RWPE1 (cell line): ENCODE measurements around the gene PTER.
A peak's percentile ranks its signal among the peaks of the same experiment; 100 is the strongest.

ENCODE experiments used
- CTCF ChIA-PET: fragments of 350-600 bp; sonication (Branson Sonifier 250); formaldehyde crosslinking; extraction: SDS; loops from one replicate; lab custom pipeline; 2021; lab: Yijun Ruan, JAX
- POLR2A ChIA-PET: fragments of 400-600 bp; formaldehyde crosslinking; extraction: SDS; loops from one replicate; lab custom pipeline; 2020; ENCODE audit warnings: antibody characterized with exemption; ENCODE audit not compliant: low non-redundant PET; lab: Yijun Ruan, JAX
- DNase-seq: peaks from one replicate; pipeline ENCODE4 v3.0.0; 2012; ENCODE audit warnings: low spot score
- H3K27ac ChIP-seq: fragments of 450-650 bp; 2 replicates; pipeline ENCODE4 v1.5.1; 2017
- TF ChIP-seq, protein P1 (sequence below): fragments of 450-650 bp; conservative IDR thresholded peaks from 2 replicates; pipeline ENCODE4 v1.5.1; 2017; ENCODE audit warnings: low read depth, mild to moderate bottlenecking

The PTER gene

DNA sequence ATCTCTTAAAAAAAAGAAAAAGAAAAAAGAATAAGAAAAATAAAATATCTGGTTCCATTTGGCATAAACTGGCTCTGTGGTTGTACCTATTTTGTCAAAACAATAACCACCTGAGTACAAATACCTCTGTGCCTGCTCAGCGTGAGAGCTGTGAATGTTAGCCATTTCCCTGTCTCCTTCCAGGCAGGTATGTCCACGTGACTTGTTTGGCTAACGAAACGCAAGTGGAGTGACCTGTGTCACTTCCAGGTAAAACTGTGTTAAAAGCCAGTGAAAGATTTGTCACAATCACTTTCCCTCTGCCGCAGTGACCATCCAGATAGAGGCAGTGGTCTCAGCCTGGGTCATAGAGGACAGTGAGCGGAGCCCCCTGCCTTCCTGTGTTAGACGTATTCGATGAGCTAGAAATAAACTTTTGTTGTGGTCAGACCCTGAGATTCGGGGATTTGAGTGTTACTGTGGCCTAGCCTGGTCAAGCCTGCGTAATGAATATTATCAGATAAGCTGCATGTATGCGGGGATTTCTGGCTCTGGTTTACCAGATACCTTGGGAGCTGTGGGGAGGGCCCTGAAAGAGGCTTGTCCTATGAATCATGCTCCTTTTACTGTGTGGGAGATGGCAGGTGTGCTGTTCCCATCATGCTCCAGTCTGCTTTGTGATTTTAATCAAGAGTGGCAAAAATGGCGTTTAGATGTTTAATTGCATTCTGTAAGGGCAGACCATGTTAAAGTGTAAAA lies 3.8 kb downstream of the PTER start:
- no peak overlapping the region for H3K27ac ChIP-seq
- POLR2A ChIA-PET, result no interaction called here
- TF ChIP-seq, protein P1, sequence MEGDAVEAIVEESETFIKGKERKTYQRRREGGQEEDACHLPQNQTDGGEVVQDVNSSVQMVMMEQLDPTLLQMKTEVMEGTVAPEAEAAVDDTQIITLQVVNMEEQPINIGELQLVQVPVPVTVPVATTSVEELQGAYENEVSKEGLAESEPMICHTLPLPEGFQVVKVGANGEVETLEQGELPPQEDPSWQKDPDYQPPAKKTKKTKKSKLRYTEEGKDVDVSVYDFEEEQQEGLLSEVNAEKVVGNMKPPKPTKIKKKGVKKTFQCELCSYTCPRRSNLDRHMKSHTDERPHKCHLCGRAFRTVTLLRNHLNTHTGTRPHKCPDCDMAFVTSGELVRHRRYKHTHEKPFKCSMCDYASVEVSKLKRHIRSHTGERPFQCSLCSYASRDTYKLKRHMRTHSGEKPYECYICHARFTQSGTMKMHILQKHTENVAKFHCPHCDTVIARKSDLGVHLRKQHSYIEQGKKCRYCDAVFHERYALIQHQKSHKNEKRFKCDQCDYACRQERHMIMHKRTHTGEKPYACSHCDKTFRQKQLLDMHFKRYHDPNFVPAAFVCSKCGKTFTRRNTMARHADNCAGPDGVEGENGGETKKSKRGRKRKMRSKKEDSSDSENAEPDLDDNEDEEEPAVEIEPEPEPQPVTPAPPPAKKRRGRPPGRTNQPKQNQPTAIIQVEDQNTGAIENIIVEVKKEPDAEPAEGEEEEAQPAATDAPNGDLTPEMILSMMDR, result no peak
- peak; percentile 58 for DNase-seq
- CTCF ChIA-PET, result interaction anchor here (0.7 kb wide), 1 partner anchor 39 kb away, joined by 3 read pairs; no protein-coding TSS in a partner anchor

DNA sequence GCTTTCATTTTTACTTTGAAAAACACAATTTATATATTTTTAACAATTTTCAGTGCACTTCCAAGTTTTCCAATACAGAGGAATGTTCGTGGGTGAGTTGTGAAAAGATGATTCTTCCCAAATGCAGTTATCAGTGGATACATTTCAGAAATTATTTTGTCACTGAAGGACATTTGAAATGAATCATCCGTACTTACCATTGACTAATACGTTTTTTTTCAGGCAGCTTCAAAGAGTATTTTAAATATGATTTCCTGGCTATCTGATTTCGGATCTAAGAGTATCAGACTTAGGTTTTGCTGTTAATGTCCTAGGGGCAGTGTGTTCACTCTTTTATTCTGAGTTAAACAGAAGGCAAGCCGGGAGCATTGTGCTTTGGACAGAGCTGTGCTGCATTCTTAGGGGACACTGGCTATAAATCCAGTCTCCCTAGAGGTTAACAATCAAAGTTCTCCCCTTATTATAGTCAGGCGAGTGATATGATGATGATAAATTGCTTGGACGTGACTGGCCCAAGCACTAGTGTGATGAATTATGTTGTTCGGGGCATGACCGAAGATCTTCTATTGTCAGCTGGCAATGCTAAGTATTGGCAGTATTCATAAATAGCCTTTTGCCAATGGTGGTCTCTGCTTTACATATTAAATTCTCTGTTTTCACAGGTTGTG lies 4.5 kb downstream of the PTER start:
- no peak for DNase-seq
- TF ChIP-seq, protein P1, result no peak
- H3K27ac ChIP-seq, result no peak overlapping the region
- ChIA-PET CTCF (no interaction called here), POLR2A (no interaction called here)

DNA sequence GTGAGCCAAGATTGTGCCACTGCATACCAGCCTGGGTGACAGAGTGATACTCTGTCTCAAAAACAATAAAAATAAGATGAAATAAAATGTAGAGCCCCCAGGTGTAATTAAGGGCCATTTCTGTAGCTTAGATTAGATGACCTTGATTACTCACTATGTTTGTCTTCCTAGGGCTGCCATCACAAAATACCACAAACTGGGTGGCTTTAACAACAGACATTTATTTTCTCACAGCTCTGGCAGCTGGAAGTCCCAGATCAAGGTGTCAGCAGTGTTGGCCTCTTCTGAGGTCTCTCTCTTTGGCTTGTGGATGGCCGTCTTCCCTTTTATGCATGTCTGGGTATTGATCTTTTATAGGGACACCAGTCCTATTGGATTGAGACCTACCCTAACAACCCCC lies 6.1 kb downstream of the PTER start:
- TF ChIP-seq, protein P1, result no peak
- no peak for DNase-seq
- ChIA-PET POLR2A (no interaction called here), CTCF (no interaction called here)
- no peak overlapping the region for H3K27ac ChIP-seq

DNA sequence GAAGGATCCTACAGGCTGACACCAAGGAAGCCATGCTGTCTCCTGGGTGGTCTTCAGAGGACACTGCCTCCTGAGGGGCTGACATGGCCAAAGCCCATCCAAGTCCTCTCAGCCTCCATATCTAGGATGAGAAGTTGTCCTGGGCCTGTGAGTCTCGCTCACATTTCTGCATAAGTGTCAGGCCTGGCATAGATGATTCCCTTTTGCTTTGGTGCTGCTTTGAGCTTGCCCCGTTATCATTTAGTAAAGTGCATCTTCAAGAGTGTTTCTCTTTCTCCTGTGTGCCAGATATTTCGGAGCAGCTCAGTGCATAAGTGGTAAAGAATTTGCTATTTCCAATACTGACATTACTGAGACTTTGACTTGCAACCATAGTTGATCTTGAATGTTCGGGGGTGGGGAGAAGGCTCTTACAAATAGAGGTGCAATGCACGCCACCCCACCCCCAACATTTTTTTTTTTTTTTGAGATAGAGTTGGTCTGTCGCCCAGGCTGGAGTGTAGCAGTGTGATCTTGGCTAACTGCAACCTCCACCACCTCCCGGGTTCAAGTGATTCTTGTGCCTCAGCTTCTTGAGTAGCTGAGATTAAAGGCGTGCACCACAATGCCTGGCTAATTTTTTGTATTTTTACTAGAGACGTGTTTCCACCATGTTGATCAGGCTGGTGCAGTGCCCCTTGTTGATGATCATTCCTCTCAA lies 9.1 kb downstream of the PTER start:
- no peak overlapping the region for H3K27ac ChIP-seq
- DNase-seq, result no peak
- TF ChIP-seq, protein P1, result no peak
- ChIA-PET CTCF (no interaction called here), POLR2A (no interaction called here)

DNA sequence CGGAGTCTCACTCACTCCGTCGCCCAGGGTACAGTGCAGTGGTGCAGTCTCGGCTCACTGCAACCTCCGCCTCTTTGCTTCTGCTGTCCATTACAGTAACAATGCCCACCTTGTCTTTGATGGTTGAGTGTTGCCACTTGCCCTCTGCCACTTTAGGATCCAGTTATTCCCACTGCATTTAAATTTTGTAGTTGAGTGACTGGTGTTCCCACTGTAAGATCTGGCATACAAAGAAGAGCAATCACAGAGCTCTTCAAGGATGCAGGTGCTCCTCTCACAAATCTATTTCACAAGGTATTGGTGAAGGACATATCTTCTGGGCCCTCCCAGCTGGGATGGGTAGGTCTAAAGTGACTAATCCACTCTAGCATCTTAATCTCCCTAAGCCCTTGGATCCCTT lies 12.6 kb downstream of the PTER start:
- CTCF ChIA-PET, result interaction anchor here (0.6 to 0.7 kb wide), 3 partner anchors 24 to 242 kb away, joined by 3 to 6 read pairs (median 3); no protein-coding TSS in a partner anchor
- POLR2A ChIA-PET, result no interaction called here
- DNase-seq, result no peak
- no peak overlapping the region for H3K27ac ChIP-seq
- TF ChIP-seq, protein P1, result no peak

DNA sequence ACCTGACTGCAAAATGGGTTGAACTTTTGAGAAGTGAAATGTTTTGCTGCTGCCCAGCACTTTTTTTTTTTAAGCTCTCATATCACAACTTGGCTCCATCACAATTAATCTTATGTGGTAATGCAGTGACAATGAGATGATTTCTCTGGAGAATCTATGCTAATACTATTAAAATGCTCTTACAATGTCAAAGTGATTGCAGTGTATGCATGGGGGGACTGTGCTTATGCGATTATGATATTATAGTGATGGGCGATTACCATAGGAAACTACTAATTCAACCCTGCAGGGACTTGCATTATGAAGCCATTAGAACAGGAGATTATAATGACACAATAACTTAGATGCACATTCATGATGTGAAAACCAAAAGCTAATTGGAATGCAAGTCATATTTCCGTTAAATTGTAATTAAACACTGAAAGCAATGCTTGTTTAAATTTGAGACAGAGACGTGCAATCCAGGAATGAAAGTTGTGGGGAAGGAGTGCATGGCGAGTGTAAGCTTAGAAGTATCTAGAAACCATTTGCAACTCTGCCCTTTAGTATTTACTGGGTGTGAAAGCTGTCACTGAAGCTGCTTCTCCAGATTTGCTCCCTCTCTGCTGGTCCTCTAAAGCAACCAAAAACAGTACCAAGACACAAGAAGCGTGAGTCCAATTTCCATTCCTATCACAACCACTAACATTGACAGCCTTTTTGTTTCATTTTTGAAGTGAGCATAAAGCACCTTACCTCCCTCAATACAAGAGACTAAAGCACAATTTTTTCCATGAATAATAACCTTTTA lies 21.6 kb downstream of the PTER start:
- ChIA-PET CTCF (no interaction called here), POLR2A (no interaction called here)
- TF ChIP-seq, protein P1, result no peak
- H3K27ac ChIP-seq, result no peak overlapping the region
- DNase-seq, result no peak
